COLO829 (cell line): ENCODE data around the gene MAP1LC3B2.

Source experiments
- DNase-seq: peaks from one replicate; pipeline ENCODE4 v3.0.0; 2012; ENCODE audit warnings: low spot score

Gene MAP1LC3B2

GRCh38 chr12:116559162-116559935, at the start of gene MAP1LC3B2:
Gene MAP1LC3B2, plus strand, starts transcription at chr12:116559381. Its CDS starts 16,562 bp downstream, at chr12:116575943.
- peak; percentile 50 for DNase-seq

GRCh38 chr12:116513944-116514343, 45.2 kb upstream of the MAP1LC3B2 start:
- DNase-seq: no peak

GRCh38 chr12:116515684-116516083, 43.5 kb upstream of the MAP1LC3B2 start:
- DNase-seq: no peak

GRCh38 chr12:116516657-116517056, 42.5 kb upstream of the MAP1LC3B2 start:
- DNase-seq: no peak

GRCh38 chr12:116517431-116518045, 41.6 kb upstream of the MAP1LC3B2 start:
- DNase-seq: no peak

- DNase-seq: no peak
Measured at GRCh38 chr12:116520225-116520760, 38.9 kb upstream of the MAP1LC3B2 start.

GRCh38 chr12:116520801-116521471, 38.2 kb upstream of the MAP1LC3B2 start:
- DNase-seq: no peak

- no peak for DNase-seq
Measured at GRCh38 chr12:116524311-116524710, 34.9 kb upstream of the MAP1LC3B2 start.

- no peak for DNase-seq
Measured at GRCh38 chr12:116524964-116525379, 34.2 kb upstream of the MAP1LC3B2 start.

- no peak for DNase-seq
Measured at GRCh38 chr12:116525418-116526001, 33.7 kb upstream of the MAP1LC3B2 start.

- DNase-seq: peak; percentile 76
Measured at GRCh38 chr12:116528065-116528464, 31.1 kb upstream of the MAP1LC3B2 start.

GRCh38 chr12:116528498-116528897, 30.7 kb upstream of the MAP1LC3B2 start:
- peak; percentile 67 for DNase-seq

- no peak for DNase-seq
Measured at GRCh38 chr12:116529048-116529447, 30.1 kb upstream of the MAP1LC3B2 start.

- no peak for DNase-seq
Measured at GRCh38 chr12:116529686-116530085, 29.5 kb upstream of the MAP1LC3B2 start.

GRCh38 chr12:116532428-116532827, 26.8 kb upstream of the MAP1LC3B2 start:
- no peak for DNase-seq

- DNase-seq: no peak
Measured at GRCh38 chr12:116532986-116533342, 26.2 kb upstream of the MAP1LC3B2 start.

GRCh38 chr12:116533343-116534251, 25.6 kb upstream of the MAP1LC3B2 start:
- peak; percentile 89 for DNase-seq

GRCh38 chr12:116534311-116535121, 24.7 kb upstream of the MAP1LC3B2 start:
- no peak for DNase-seq

- no peak for DNase-seq
Measured at GRCh38 chr12:116535241-116535640, 23.9 kb upstream of the MAP1LC3B2 start.

- DNase-seq: no peak
Measured at GRCh38 chr12:116537101-116537904, 21.9 kb upstream of the MAP1LC3B2 start.
